Hippocampal formation (tissue), 2 donors: Measurements from ENCODE around the gene GABRG3.
"Not testable (repeated sequence)": the region's sequence is repeated elsewhere in the genome, so short reads cannot be mapped to it uniquely, and the experiment has no call there.

ENCODE experiments used
- DNase-seq, 2 donors: peaks; one replicate each; lab custom pipeline; 2025; lab: John Stamatoyannopoulos, UW

The GABRG3 gene

GRCh38 chr15:27182561-27183110 is 211.7 kb downstream of the GABRG3 start:
- DNase-seq = no peak

- DNase-seq = no peak
Measured at GRCh38 chr15:27183201-27183600, 212.2 kb downstream of the GABRG3 start.

DNA sequence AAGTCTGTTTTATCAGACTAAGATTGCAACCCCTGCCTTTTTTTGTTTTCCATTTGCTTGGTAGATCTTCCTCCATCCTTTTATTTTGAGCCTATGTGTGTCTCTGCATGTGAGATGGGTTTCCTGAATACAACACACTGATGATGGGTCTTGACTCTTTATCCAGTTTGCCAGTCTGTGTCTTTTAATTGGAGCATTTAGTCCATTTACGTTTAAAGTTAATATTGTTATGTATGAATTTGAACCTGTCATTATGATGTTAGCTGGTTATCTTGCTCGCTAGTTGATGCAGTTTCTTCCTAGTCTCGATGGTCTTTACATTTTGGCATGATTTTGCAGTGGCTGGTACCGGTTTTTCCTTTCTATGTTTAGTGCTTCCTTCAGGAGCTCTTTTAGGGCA is 220.5 kb downstream of the GABRG3 start:
- not testable (repeated sequence) for DNase-seq

- no peak for DNase-seq
Measured at GRCh38 chr15:27196691-27197090, 225.7 kb downstream of the GABRG3 start.

GRCh38 chr15:27201425-27201824 is 230.4 kb downstream of the GABRG3 start:
- no peak for DNase-seq

DNA sequence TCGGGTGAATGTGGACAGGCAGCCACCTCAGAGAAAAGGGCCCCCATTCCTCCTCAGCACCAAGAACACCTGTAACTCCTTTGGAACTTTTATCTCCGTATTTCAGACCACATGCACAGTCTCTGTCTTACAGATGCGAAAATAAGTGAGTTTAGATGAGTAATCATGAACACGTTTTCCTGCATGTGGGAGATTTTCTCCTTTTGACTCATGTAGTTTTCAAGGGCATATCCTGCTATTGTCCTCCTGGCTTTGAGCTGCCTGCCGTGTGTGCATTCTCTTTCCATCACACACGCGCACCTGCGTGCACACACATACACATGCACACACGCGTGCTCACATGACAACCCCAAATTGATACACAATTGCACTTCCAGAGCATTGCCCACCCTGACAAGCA is 239.2 kb downstream of the GABRG3 start:
- no peak for DNase-seq

- no peak for DNase-seq
Measured at GRCh38 chr15:27214032-27214431, 243.1 kb downstream of the GABRG3 start.

DNA sequence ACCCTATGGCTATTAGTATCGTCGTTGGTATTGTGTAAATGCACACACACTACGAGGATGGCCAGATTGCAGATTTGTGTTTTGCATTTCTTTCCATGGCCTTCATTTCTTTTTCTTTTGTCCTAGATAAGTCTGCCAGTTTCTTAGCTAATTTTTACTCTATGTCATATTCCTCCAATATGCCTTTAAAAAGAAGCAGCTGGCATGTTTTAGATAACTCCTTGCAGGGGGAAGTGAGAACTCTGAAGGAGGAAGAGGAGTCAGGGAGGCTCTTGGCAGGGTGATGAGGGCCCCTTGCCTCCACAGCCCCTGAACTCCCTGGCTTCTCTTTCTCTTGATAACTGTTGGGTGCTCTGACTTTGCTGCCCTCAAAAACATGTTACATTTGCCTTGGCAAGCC is 244.0 kb downstream of the GABRG3 start:
- DNase-seq = peak in 1 of 2 donors; percentile 1

DNA sequence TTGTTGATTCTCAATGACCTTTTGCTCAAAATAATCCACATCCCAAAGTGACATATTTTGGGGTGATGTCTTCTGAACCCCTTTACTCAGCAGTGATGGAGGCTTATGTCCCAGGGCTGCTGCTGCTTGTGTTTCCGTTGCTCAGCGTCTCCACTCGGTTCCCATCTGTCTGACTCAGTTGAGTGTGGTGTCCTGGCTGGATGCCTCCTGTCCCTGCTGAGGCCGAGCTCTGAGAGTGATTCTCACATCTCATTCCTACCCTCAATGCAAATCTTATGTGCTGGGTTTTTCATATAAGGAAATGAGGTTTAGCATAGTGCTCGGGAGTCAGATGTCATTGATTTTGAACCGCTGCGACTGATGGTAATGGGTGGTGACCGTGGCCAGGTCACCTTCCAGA is 247.4 kb downstream of the GABRG3 start:
- no peak for DNase-seq

DNA sequence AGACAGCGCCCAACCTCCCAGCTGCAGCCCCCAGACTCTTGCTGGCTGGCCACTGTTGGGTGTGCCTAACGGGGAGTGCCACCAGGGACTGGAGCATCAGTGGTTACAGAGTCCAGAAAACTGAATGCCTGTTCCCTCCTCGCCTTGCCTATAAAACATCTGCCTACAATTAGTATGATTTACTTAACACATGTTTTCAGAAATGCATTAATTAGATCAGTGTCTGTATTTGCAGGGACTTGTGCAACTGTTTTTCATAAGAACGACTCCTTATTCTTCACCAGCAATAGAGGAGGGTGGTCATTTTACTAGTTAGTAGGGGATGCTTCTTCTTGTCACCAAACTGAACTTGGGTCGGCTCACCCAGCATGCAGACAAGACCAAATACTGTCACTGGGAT is 248.7 kb downstream of the GABRG3 start:
- no peak for DNase-seq

- no peak for DNase-seq
Measured at GRCh38 chr15:27220199-27220598, 249.2 kb downstream of the GABRG3 start.

GRCh38 chr15:27222479-27222878 is 251.5 kb downstream of the GABRG3 start:
- no peak for DNase-seq

DNA sequence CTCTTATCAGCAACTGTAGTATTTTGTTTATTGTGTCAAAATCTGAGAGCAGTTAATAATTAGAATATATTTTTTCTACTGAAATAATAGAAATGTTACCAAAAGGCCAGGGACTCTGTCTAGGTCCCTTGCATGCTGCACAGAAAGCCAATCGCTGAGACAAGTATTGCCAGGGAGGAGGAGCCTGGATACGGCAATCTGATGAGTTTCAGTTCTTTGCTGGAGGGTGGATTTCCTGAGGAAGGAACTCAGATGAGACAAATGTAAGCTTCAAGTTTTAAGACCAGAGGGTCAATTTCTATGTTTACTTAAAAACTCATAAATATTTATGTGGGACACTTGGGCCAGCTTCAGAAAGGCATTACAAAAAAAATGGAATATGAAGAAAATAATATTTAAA is 252.2 kb downstream of the GABRG3 start:
- no peak for DNase-seq

GRCh38 chr15:27231811-27232210 is 260.8 kb downstream of the GABRG3 start:
- DNase-seq = no peak

GRCh38 chr15:27232876-27233275 is 261.9 kb downstream of the GABRG3 start:
- no peak for DNase-seq

DNA sequence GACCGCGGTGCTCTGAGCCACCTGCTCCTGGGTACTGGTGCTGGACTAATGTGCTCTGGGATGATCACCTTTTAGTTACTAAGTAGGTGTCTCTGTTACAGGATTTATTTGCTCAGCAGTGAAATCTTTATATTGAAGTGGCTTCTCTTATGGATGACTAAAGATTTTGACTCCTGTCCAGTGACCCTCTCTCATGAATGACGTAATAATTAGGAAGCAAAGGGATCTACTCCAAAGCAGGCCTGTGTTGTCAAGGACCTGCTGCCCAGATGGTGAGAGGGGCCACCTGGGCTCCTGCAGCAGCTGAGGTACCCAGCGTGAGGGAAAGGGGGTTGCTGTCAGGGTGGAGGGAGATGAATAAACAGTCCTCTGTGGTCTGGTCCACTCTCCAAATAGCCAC is 263.6 kb downstream of the GABRG3 start:
- DNase-seq = no peak

- DNase-seq = no peak
Measured at GRCh38 chr15:27235161-27235560, 264.2 kb downstream of the GABRG3 start.

GRCh38 chr15:27235681-27236080 is 264.7 kb downstream of the GABRG3 start:
- DNase-seq = no peak

GRCh38 chr15:27237319-27237939 is 266.4 kb downstream of the GABRG3 start:
- no peak for DNase-seq

- DNase-seq = no peak
Measured at GRCh38 chr15:27238209-27238608, 267.2 kb downstream of the GABRG3 start.

- no peak for DNase-seq
Measured at GRCh38 chr15:27238707-27239423, 267.9 kb downstream of the GABRG3 start.

DNA sequence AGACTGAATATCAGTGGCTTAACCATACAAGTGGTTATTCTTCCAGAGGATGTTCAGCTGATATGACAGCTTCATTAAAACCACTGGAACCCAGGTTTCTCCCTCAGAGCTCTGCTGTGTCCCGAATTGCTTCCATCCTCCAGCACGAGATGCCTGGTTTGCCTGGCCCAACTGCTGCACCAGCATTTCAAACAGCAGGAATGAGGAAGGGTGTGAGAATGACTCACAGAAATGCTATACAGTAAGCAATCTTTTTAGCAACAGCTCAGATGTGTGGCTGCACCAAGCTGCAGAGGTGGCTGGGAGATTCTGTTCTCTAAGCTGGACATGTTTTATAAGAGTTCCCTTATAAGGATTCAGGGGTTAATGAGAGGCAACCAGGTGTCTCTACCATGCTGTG is 271.0 kb downstream of the GABRG3 start:
- DNase-seq = peak in 1 of 2 donors; percentile 6

- DNase-seq = no peak
Measured at GRCh38 chr15:27244047-27244446, 273.1 kb downstream of the GABRG3 start.

GRCh38 chr15:27248251-27248650 is 277.3 kb downstream of the GABRG3 start:
- no peak for DNase-seq
